Glutamatergic neuron (in vitro differentiated cells): ENCODE measurements around the gene SLC10A7. TPM values are rescaled to one million over a fixed set of nuclear protein-coding genes. Genes with fewer than 3 reads are reported as not detected.

Source experiments
- DNase-seq: peaks from one replicate; pipeline ENCODE4 v3.0.0; 2022
- H3K27ac Mint-ChIP-seq: one replicate; pipeline ENCODE4 v1.8.0; 2020; ENCODE audit warnings: mild to moderate bottlenecking, mixed read lengths, inconsistent platforms; ENCODE audit not compliant: unreplicated experiment
- H3K27me3 Mint-ChIP-seq: one replicate; pipeline ENCODE4 v1.8.0; 2020; ENCODE audit warnings: mild to moderate bottlenecking, moderate library complexity, mixed read lengths, inconsistent platforms; ENCODE audit not compliant: unreplicated experiment
- H3K36me3 Mint-ChIP-seq: one replicate; pipeline ENCODE4 v1.8.0; 2020; ENCODE audit warnings: mild to moderate bottlenecking, mixed read lengths, inconsistent platforms; ENCODE audit not compliant: unreplicated experiment
- H3K4me1 Mint-ChIP-seq: one replicate; pipeline ENCODE4 v1.8.0; 2020; ENCODE audit warnings: mild to moderate bottlenecking, low read depth, mixed read lengths, inconsistent platforms; ENCODE audit not compliant: unreplicated experiment
- H3K4me3 Mint-ChIP-seq: one replicate; pipeline ENCODE4 v1.8.0; 2020; ENCODE audit warnings: mild to moderate bottlenecking, mixed read lengths, inconsistent platforms; ENCODE audit not compliant: unreplicated experiment
- H3K9me3 Mint-ChIP-seq: one replicate; pipeline ENCODE4 v1.8.0; 2020; ENCODE audit warnings: mild to moderate bottlenecking, moderate library complexity, mixed read lengths, inconsistent platforms; ENCODE audit not compliant: unreplicated experiment
- CTCF ChIP-seq: fragments of 200-600 bp; sonication (generic); IDR thresholded peaks from one replicate; pipeline ENCODE4 v1.5.0; 2021; ENCODE audit not compliant: partially characterized antibody, unreplicated experiment
- total RNA-seq: library from RNA; stranded (reverse); fragmentation: NEBNext Ultra II Directional; extraction: Animal tissue kit (Norgen Biotek cat#: 25700); gene quantifications from one replicate; pipeline ENCODE4 v1.2.1, GENCODE V29; 2021; ENCODE audit not compliant: unreplicated experiment

SLC10A7 gene
- total RNA-seq, 1 donor from 2014 or later: 13.5 TPM

- Mint-ChIP-seq H3K9me3 (no peaks in the 10 kb centered on the region), H3K27me3 (no peaks in the 10 kb centered on the region), H3K4me1 (peaks cover 6% of the 10 kb centered on the region), H3K36me3 (no peaks in the 10 kb centered on the region), H3K27ac (no peak overlapping the region), H3K4me3 (no peak overlapping the region)
- no peak for DNase-seq
- no peak for TF ChIP-seq CTCF
Observed at GRCh38 chr4:146500216-146500615, 21.5 kb downstream of the SLC10A7 start.

- no peak overlapping the region for H3K4me3 Mint-ChIP-seq
- no peaks in the 10 kb centered on the region for H3K9me3 Mint-ChIP-seq
- H3K4me1 Mint-ChIP-seq: peaks cover 6% of the 10 kb centered on the region
- DNase-seq: no peak
- H3K27me3 Mint-ChIP-seq: no peaks in the 10 kb centered on the region
- no peak for TF ChIP-seq CTCF
- H3K27ac Mint-ChIP-seq: no peak overlapping the region
- H3K36me3 Mint-ChIP-seq: no peaks in the 10 kb centered on the region
Observed at GRCh38 chr4:146498291-146498690, 23.4 kb downstream of the SLC10A7 start.

GRCh38 chr4:146495269-146495668 is 26.5 kb downstream of the SLC10A7 start:
- no peak for TF ChIP-seq CTCF
- no peaks in the 10 kb centered on the region for H3K27me3 Mint-ChIP-seq
- peaks cover 6% of the 10 kb centered on the region for H3K4me1 Mint-ChIP-seq
- no peaks in the 10 kb centered on the region for H3K36me3 Mint-ChIP-seq
- DNase-seq: no peak
- no peaks in the 10 kb centered on the region for H3K9me3 Mint-ChIP-seq
- no peak overlapping the region for H3K27ac Mint-ChIP-seq
- no peak overlapping the region for H3K4me3 Mint-ChIP-seq

- no peak for TF ChIP-seq CTCF
- no peak overlapping the region for H3K4me3 Mint-ChIP-seq
- H3K27ac Mint-ChIP-seq: no peak overlapping the region
- H3K4me1 Mint-ChIP-seq: peaks cover 6% of the 10 kb centered on the region
- no peak for DNase-seq
- H3K36me3 Mint-ChIP-seq: no peaks in the 10 kb centered on the region
- no peaks in the 10 kb centered on the region for H3K27me3 Mint-ChIP-seq
- no peaks in the 10 kb centered on the region for H3K9me3 Mint-ChIP-seq
Observed at GRCh38 chr4:146494143-146494542, 27.6 kb downstream of the SLC10A7 start.

GRCh38 chr4:146490106-146490505 is 31.6 kb downstream of the SLC10A7 start:
- no peak overlapping the region for H3K27ac Mint-ChIP-seq
- no peaks in the 10 kb centered on the region for H3K27me3 Mint-ChIP-seq
- H3K9me3 Mint-ChIP-seq: no peaks in the 10 kb centered on the region
- no peaks in the 10 kb centered on the region for H3K4me1 Mint-ChIP-seq
- H3K4me3 Mint-ChIP-seq: no peak overlapping the region
- no peak for TF ChIP-seq CTCF
- no peaks in the 10 kb centered on the region for H3K36me3 Mint-ChIP-seq
- no peak for DNase-seq
